NCI-H1930 (cell line): ENCODE data around the gene CNPY1.

Experiments used
- DNase-seq, 2 experiments: peaks; one replicate each; lab custom pipeline; 2025; lab: John Stamatoyannopoulos, UW

CNPY1 gene

DNA sequence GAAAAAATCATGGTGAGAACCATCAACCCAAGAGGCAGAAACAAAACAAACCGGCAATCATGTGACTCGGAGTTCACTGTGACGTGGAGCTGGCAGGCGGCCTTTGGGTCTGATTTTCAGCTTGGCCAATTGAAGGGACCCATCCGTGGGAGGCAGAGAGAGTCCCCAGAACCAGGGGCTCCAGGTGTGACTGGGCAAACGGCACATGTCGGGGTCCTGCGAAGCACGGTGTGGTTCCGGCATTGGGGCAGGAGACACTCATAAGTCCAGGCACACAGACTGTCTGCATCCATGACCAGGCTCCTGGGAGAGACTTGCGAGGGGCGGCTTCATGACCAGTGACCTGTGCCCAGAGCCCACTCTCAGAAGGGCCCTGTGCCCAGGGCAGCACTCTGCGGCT lies 12.6 kb upstream of the CNPY1 start:
- no peak for DNase-seq

DNA sequence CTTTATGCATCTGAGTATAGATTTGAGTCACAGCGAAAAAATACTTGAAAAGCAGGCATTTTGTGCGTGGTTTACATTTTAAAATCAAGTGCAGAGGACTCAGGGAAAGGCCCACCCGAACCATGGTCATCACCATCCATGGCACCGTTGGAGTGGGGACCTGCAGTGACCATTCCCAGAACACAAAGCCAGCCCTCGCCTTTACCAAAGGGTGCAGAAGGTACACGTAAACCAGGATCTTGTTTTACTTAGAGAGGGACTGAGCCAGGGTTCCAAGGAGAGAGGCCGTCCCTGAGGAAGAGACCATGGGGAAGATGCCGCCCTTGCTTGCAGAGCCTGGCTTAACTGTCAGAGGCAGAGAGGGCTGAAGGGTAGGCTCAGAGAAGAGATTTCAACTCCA lies 12.0 kb upstream of the CNPY1 start:
- no peak for DNase-seq

DNA sequence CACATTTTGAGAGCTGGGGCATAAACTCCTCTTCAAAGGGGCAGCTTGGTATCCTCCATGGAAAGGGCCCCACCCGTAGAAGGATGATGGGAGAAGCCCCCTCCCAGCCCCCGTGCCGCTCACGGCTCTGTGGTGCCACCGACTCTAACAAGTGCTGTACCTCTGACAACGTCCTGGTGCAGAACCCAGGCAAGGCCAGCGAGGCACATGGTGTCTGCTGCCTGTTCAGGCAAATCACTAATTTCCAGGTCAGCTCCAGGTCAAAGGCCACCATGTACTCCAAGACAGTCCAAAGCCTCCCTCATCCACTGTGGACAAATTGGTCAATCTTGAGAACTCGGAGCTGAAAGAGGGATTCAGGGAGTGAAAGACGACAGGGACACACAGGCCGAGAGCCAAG lies 11.4 kb upstream of the CNPY1 start:
- no peak for DNase-seq

DNA sequence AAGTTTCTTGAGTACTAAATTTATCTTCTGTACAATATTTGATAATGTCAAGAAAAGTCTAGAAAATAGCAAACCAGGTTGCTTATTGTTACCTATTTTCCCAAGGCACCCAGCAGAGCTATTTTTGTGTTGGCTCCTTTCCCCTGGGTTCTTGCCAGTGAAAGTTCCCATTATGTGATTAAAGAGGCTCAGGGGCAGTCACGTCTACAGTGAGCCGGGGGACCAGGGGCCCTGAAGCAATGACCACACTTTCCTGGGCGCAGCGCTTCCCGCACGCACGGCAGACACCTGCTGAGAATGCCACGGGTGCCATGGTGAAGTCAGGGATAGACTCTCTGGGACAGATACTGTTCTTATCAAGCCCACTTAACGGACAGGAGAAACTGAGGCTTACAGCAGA lies 10.4 kb upstream of the CNPY1 start:
- no peak for DNase-seq

DNA sequence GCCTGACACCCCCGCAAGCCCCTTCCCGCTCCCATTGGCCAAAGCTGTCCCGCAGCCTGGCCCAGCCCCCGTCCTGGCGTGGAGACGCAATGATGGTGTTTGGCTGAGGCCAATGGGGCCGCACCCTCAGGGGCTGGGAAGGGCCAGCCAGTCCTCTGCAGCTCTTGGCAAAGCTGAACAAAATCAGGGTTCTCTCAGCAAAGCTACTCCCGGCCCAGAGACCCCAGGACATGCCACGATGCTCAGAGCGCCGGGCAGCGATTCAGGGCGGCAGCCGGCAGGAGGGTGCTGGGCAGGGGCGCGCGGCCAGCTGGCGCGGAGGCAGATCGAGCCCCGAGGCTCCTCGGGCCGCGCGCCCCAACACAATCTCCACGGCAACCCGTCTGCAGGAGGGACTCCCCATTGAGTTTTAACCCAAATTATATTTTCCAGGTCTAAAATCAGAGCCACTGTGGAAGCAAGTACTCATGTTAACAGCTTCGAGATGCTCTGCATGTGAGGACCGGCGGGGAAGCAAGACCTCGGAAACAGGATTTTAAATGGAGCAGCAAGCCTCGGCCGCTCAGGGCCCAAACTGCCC lies 8.8 kb upstream of the CNPY1 start:
- no peak for DNase-seq

DNA sequence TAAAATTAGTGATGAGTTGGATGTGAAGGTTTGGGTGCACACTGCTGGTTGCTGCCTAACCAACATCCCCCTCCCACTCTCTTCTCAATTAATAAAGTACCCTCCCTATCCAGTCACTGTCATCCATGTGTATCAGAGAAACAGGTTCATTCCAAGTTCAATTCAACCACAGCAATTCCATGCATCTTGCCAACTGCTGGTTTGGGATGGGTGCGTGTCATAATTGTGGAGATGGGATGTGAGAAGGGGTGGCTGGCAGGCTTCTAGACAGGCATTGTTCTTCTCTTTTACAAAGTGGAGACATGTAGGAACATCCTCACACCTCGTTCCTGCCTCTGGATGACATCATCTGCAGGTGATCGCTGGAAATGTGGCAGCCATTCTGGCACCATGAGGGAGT lies 7.5 kb upstream of the CNPY1 start:
- DNase-seq, result no peak

DNA sequence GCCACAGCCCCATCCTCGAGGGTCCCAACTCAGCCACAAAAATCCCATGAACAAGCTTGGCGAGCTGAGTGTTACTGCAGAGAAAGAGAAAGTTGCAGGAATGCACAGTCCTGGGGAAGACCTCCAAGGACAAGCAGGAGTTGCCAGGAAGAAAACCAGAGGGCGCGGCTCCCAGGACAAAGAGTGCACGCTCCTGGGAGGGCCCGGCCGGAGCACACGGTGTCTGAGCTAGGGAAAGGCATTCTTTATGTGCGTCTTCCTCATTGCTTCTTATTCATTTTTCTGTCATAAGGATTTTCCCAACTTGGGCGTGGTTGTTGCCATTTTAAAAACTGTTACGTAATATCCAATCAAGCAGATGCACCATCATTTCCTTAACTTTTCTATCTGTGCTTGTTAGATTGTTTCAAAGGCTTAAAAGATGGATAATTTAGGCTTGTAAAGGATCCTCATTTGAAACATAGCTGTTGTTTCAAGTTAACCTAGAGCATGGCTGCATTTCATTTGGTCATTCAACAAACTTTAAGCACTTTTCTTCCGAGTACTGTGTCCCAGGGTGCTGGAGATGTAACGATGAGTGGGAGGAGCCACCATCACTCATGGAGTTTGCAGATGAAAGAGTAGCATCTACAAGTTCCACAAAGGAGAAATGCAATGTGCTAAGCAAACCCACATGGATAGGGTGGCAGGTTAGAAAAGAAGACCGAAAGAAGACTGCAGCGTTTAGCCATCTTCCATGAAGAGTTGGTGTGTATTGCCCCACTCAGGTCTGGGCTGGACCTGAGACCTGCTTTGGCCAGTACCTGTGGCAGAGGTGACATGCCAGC lies 5.6 kb upstream of the CNPY1 start:
- DNase-seq, result no peak

DNA sequence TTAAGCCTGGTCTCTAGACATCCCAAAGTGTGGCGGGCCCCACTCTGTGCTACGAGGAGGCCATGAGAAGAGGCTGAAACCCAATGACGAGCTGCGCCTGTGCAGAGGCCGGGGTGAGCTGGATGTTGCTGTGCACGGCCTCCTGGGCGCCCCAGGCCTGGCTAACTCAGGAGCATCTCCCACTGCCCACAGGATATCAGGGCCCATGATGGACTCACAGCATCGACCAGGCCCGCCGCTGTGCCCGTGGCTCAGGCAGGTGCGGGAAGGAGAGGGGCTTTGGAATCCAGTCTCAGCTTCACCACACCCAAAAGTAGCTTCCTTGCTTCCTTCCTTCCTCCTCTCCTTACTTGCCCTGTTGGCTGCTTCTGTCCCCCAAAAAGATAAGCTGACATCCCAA lies 4.6 kb upstream of the CNPY1 start:
- no peak for DNase-seq

DNA sequence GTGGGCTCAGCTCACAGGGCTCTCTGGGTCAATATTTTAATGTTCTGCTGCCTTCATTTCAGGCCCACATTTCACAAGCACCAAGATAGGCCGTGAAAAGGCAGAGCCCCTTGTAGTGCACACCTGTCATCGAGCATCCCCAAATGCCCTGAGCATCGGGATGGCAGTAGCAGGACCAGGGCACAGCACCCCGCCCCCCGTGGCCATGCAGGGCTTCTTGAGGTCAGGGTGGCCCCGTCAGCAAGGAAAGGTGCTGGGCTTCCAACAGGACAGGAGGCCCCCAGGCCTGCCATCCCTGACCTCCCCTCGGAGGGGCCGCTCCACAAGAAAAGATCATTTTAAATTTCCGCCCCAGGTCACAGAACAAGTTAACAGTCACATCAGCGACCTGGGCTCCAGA lies 2.9 kb upstream of the CNPY1 start:
- DNase-seq, result no peak

DNA sequence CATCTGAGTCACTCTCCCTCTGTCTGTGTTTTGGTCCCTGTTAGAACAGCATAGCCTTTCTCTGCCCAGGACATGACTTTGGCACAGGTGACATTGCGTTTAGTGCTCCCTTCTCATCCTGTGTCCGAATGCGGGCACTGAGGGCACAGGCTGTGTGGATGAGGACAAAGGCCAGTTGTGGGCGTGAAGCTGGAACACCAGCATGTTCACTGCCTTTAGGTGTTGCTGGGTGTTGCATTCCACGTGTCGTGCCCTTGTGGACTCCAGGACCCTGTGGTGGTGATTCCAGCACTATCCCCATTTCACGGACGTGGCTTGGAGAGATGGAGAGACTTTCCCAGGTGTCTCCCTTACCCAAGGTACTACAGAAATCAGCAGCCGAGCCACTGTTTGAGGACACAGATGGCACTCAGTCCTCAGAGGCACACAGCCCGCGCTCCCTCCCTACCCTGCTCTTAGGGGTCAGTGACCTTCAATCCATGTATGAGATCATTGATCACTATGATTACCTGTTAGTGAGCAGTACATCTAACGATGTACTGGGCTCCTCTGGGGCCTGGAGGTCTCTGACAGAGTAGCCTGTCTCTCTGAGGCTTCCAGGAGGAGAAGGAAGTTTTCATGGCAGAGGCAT lies 917 bp upstream of the CNPY1 start:
- no peak for DNase-seq

DNA sequence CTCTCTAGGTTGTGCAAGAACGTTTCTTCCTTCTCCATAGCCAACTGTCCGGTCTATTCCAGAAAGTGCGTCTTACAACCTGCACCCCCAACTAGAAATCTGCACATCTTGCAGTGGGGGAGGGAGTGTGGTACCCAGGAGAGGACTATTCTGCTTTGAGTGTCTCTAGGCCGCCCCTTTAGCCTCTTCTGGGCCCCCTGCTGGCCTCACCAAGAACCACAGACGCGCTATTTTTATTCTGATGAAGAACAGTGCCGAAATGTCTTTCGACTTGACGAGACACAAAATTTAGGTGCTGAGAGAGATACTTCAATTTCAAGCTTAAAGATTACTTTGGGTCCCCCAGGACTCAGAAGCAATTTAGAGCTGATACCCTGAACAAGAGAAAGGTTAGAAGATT lies 1.0 kb downstream of the CNPY1 start:
- no peak for DNase-seq

DNA sequence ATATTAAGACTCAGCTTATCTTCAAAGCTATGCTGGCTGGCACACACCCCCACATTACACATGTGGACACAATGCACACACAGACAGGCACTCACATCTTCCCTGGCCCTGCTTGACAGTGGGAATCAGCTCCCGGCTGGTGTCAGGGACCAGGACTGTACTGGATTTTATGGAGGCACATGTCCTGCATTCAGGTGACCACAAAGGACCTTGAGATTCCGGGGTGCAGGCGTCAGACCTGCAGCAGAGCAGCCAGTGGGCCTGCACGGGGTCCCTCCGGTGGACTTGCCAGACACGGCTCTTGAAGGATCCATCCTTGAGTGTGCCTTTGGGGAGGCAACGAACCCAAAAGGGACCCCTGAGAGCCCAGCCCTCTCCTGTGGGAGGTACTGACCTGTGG lies 1.9 kb downstream of the CNPY1 start:
- no peak for DNase-seq

DNA sequence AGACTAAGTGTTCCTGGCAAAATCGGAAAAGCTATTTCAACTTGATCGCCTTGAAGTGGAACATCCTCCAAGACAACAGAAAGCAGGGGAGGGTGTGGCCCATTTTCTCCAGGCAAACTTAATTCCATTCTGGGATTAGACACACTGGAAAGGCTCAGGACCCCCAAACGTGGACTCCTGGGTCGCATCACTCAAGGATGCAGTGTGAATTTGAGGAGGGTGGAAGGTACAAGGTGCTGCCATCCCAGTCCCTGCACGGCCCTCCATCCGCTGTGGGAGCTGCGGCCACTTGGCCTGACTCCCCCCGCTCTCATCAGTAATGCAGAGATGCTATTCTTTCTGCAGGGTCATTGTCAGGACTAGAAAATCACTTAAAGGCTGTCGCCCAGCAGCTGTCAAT lies 2.4 kb downstream of the CNPY1 start:
- DNase-seq, result no peak

DNA sequence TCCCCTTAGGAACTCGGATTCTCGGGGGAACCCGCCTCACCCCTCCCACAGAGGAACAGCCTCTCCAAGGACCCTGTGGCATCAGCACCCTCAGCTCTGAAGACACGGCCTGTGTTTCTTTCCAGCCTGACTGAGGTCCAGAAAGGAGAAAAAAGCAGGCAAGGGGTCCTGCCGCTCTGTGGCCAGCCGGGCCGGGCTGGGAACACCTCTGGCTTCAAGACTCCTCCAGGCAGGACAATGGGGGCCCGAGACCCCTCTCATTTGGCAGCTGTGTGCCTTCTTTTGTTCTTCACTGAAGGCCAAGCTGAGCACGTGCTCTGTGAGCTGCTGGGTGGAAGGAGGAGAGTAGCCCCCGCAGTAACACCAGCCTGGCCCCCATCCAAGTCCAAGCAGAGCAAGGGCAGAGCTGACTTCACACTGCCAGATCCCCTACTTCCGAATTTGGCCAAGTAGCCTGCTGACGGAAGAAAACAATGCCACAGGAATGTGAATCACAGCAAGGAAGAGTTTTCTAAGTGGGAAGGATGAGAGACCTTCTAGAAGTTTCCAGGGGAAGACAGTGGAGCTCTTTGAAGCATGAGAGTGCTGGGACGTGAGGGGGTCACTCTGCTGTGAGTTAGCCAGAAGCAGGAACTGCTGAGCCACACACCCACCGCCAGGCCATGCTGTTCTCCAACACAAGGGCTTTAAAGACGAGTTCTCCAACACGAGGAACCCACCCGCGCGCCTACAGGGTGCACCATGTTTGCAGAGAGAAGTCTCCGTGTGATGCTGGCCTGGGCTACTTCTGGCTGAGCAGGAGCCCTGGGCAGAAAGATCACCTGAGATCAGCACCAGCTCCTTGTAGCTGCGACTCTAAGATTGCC lies 3.1 kb downstream of the CNPY1 start:
- DNase-seq, result no peak

DNA sequence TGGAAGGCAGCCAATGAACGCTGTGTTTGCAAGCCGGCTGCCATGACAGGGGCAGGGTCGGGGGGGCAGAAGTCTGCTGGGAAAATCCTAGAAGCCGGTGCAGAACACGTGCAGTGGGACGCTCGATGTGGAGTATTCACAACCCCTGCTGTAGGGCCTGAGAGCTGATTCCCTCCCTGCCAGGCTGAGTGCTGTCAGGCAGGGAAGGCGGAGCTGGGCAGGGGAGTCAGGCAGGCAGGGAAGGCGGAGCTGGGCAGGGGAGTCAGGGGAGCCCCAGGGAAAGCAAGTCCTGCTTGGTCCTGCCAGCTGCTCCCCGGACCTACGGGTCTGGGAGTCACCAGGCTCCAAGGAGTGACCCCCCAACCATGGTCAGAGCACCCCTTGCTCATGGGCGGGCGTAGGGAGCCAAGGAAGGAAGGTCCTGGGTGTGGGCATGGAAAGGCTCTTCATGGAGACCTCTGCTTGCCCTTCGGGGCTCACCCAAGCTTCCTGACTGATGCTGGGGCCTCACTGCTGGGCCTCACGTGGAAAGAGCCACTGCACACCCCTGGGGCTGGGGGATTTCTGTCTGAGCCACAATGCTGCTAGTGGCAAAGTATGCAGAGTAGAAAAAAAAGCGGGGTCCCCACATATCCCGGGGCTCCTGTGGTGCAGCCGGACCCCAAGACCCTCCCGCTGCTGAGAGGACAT lies 4.2 kb downstream of the CNPY1 start:
- no peak for DNase-seq

DNA sequence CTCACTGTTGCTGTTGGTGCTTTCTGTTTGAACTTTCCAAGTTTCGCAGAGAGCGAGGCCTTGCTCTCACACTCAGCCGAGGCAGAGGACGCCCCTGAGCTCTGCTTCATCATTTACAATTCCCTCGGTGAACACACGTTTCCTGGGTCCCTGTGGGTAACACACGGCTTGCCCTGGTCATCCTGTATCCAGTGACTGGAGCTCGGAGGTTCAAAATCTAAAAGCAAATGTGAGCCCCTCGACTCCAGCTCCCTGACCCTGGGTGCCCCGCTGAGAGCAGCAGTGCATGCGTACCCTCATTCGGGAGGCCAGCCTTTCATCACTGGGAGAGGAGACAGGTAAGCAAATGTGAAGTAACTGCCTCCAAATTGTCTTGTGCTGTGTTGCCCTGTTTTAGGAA lies 5.8 kb downstream of the CNPY1 start:
- no peak for DNase-seq

DNA sequence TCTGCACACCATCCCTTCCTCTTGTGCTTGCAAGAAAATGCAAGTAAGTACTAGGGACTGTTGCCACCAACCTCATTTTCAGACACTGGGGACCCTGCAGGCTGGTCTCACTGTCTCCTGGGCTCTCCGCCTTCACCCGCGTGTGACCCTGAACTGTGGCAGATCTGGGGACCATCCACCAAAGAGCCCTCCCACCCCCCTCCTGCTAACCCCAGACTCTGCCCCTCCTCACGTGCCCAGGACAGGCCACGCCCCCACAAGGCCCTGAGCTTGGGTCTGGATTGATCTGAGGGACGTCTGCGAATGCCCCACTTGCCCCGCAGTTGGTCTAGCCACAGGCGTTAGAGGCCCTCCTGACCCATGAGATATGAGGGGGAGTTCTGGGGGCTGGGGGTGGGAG lies 8.1 kb downstream of the CNPY1 start:
- DNase-seq, result no peak

DNA sequence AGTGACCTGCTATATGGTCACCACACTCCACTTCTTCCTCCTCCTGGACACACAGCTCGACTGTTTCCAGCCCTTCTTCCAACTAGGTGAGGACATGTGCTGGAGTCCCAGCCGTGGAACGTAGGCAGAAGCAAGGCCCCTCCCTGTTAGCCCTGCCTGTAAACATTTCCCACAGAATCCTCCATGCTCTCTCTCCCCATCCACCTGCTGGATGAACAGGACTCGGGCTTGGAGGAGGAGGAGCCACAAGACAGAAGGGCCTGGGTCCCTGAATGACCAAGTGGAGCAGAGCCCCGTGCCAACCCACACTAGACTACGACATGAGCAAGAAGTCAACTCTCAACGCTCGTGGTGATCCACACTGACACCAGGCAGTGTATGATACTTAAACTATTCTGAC lies 9.9 kb downstream of the CNPY1 start:
- DNase-seq, result no peak

DNA sequence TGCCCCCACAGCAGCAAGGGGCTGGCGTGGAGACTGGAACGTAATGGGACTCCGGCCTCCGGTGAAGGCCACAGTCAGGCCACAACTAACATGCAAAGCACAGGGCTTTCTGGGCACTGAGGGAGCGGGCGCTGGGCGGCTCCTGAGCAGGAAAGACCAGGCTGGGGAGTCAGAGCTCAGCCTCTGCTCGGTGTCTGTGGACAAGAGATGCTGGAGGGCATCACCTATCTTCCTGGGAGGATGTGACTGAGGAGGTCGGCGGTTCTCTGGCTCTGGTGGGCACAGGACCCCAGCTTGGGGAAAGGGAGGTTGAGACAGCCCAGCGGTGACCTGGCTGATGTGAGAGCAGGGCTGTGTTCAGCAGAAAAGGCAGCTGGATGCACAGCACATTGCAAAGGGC lies 11.7 kb downstream of the CNPY1 start:
- no peak for DNase-seq

DNA sequence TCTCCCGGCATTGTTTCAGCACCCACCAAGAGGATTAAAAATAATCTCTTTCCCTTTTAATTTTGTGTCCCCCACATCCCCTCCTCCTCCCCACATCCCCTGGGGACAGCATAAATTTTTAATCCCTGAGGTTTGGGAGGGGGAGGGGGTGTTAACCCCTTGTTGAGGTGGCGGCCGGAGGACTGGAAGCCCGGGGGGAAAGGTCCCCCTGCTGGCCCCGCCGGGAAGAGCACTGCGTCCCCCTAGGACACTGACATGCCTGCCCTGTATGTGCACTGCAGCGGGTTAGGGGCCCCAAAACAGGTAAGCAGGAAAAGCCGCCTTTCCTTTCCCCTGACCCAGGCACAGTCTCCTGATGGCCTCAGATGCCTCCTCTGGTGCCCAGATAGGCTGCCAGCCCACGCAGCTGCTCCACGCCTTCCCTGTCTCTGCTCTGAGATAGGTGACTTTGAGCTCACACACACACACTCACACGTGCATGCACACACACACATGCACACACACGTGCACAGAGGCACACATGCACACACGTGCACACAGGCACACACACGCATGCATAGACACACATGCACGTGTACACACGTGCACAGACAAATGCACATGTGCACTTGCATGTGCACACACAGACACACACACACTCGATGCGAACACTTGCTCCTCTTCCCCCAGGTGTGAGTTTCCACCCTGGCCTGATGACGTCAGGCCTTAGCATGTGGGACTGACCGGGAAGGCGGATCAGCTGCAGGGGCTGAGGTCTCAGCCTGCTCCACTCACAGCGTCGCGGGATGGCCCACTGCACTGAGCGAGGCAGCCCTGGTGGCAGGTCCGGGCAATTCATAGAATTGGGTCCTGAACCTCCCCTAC lies 12.3 kb downstream of the CNPY1 start:
- peak; percentile 28 to 40 for DNase-seq
